Thyroid gland (tissue), 4 donors: ENCODE measurements around the gene C5orf58. TPM values are rescaled to one million over a fixed set of nuclear protein-coding genes. Genes with fewer than 3 reads are reported as not detected.

ENCODE experiments used
- DNase-seq, 2 donors: peaks; one replicate each; pipeline ENCODE4 v3.0.0-alpha.2; 2019
- H3K27ac ChIP-seq, 3 donors: fragments of 200-600 bp; sonication (generic); 1 replicate in 2 of 3; 2 replicates in 1 of 3; pipeline ENCODE4 v1.5.1; 2016 to 2019; ENCODE audit warnings: mild to moderate bottlenecking in 1 of 3, moderate library complexity in 1 of 3
- H3K27me3 ChIP-seq: fragments of 200-600 bp; sonication (generic); one replicate; pipeline ENCODE4 v1.5.1; 2019
- H3K36me3 ChIP-seq, 2 donors: fragments of 200-600 bp; sonication (generic); one replicate each; pipeline ENCODE4 v1.5.1; 2016 to 2019
- H3K4me1 ChIP-seq, 2 donors: fragments of 200-600 bp; sonication (generic); one replicate each; pipeline ENCODE4 v1.5.1; 2017 to 2019
- H3K4me3 ChIP-seq, 3 donors: fragments of 200-600 bp; sonication (generic); replicated peaks in 1 of 3; 1 replicate in 2 of 3; 2 replicates in 1 of 3; pipeline ENCODE4 v1.5.1; 2016; ENCODE audit warnings: mild to moderate bottlenecking in 1 of 3
- H3K9me3 ChIP-seq: fragments of 200-600 bp; sonication (generic); one replicate; pipeline ENCODE4 v1.5.1; 2017
- POLR2A ChIP-seq, 2 donors: fragments of 450-650 bp; IDR thresholded peaks; one replicate each; pipeline ENCODE4 v1.6.1; 2017; ENCODE audit warnings: antibody characterized with exemption in 2 of 2, mild to moderate bottlenecking in 2 of 2, moderate library complexity in 1 of 2
- WGBS, 2 donors: methylation state at CpG; one replicate each; pipeline ENCODE4 v1.1.5; 2017; 5-methylcytosine and 5-hydroxymethylcytosine counted together
- intact Hi-C: fragments of 100-400 bp; cut with DNase I; formaldehyde crosslinking; loops from one replicate; pipeline ENCODE4 v1.15.1; 2023
- total RNA-seq, 4 donors: library from RNA; depleted of rRNA; stranded (reverse); fragments of >200 nt; gene quantifications; one replicate each; pipeline ENCODE4 v1.2.3, GENCODE V29; 2016
- TF ChIP-seq, protein P1 (sequence below), 6 experiments: fragments of 200-600 bp in 3 of 6; fragments of 450-650 bp in 3 of 6; sonication (generic) in 3 of 6; IDR thresholded peaks; one replicate each; pipeline ENCODE4 v1.5.1; 2016 to 2019; ENCODE audit warnings: antibody characterized with exemption in 6 of 6, mild to moderate bottlenecking in 2 of 6, inconsistent platforms in 1 of 6, moderate library complexity in 1 of 6

Gene C5orf58
- total RNA-seq, 4 donors from 2014 or later, result not detected

DNA sequence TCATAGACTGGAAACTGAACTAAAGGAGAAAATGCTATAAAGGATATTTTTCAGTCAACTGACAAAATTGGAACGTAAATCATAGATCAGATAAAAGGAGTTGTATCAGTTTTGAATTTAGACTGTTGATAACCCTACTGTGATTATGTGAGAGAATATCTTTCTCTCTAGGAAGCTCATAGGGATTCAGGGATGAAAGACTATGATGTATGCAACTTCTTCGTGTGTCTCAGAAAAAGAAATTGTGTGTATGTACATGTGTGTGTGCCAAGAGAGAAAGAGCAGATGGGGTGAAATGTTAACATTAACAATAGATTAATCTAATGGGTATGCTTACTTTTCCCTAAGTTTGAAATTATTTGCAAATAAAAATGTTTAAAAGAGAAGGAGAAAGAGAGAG, 30.7 kb upstream of the C5orf58 start:
- intact Hi-C loops, result no loop called here
- Histone ChIP-seq H3K9me3 (no peaks in the 10 kb centered on the region), H3K4me3 (no peak overlapping the region), H3K27ac (no peak overlapping the region), H3K36me3 (no peaks in the 10 kb centered on the region), H3K27me3 (no peaks in the 10 kb centered on the region), H3K4me1 (no peaks in the 10 kb centered on the region)
- DNase-seq, result no peak
- TF ChIP-seq, protein P1, sequence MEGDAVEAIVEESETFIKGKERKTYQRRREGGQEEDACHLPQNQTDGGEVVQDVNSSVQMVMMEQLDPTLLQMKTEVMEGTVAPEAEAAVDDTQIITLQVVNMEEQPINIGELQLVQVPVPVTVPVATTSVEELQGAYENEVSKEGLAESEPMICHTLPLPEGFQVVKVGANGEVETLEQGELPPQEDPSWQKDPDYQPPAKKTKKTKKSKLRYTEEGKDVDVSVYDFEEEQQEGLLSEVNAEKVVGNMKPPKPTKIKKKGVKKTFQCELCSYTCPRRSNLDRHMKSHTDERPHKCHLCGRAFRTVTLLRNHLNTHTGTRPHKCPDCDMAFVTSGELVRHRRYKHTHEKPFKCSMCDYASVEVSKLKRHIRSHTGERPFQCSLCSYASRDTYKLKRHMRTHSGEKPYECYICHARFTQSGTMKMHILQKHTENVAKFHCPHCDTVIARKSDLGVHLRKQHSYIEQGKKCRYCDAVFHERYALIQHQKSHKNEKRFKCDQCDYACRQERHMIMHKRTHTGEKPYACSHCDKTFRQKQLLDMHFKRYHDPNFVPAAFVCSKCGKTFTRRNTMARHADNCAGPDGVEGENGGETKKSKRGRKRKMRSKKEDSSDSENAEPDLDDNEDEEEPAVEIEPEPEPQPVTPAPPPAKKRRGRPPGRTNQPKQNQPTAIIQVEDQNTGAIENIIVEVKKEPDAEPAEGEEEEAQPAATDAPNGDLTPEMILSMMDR (IDR thresholded peaks at IDR 0.05), result no peak
- TF ChIP-seq POLR2A (IDR thresholded peaks at IDR 0.05), result no peak
- WGBS, 2 donors, result 63 to 73% methylated on average over 2 of the region's 2 CpGs

DNA sequence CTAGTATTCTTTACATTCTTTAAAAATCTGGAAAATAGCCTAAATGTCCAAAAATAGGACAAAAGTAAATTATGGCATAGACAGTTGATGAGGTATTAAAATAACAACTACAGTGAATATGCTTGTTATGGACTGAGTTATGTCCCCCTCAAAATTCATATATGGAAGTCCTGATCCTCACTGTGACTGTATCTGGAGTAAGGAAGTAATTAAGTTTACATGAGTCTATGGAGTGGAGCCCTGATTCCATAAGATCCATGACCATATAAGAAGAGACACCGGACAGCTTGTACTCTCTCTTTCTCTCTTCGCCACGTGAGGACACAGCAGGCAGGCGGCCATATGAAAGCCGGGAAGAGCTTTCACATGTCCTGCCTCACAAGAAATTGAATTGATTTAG, 28.6 kb upstream of the C5orf58 start:
- Histone ChIP-seq H3K4me3 (no peak overlapping the region), H3K4me1 (no peaks in the 10 kb centered on the region), H3K9me3 (no peaks in the 10 kb centered on the region), H3K27ac (no peak overlapping the region), H3K36me3 (no peaks in the 10 kb centered on the region), H3K27me3 (no peaks in the 10 kb centered on the region)
- no peak for DNase-seq
- intact Hi-C loops, result no loop called here
- TF ChIP-seq POLR2A (IDR thresholded peaks at IDR 0.05), result no peak
- TF ChIP-seq, protein P1 (IDR thresholded peaks at IDR 0.05), result no peak
- 86 to 88% methylated on average over 5 of the region's 5 CpGs for WGBS, 2 donors

DNA sequence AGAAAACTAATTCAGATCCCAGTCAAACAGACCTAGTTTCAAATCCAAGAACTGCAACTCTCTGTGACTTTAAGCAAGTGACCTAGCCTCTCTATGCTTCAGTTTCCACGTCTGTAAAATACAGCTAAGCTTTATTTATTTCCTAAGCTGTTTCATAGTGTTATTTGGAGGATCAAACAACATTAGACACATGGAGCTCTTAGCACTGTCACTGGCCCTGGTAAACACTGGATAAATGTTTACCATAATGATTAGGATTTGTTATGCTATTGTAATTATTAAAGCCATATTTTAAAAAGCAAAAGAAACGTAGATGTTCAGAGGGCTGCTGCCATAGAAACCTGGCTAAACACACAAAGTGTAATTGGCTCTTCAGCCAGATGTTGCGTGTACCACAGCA, 26.6 kb upstream of the C5orf58 start:
- H3K4me1 ChIP-seq, result no peaks in the 10 kb centered on the region
- WGBS, 2 donors, result 56 to 60% methylated on average over 3 of the region's 3 CpGs
- H3K9me3 ChIP-seq, result no peaks in the 10 kb centered on the region
- no peak for DNase-seq
- no peak overlapping the region for H3K27ac ChIP-seq
- no peaks in the 10 kb centered on the region for H3K27me3 ChIP-seq
- intact Hi-C loops, result no loop called here
- no peak for TF ChIP-seq POLR2A (IDR thresholded peaks at IDR 0.05)
- TF ChIP-seq, protein P1 (IDR thresholded peaks at IDR 0.05), result no peak
- H3K4me3 ChIP-seq, result no peak overlapping the region
- H3K36me3 ChIP-seq, result no peaks in the 10 kb centered on the region

DNA sequence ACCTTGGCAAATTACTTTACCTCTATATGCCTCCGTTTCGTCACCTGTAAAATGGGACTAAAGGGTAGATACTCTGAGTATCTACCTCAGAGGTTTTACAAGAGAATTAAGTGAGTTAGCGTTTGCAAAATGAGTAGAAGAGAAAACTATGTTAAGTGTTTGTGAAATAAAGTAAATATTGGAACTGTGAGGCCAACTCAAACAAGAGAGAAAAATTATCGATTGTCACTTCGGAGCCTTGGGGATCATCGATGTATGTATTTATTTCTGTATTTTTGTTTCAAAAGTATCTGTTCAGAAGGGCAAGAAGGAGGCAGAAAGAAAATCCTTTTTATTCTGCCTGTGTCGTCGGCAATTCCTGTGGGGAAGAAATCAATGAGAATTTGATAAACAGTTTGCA, 25.8 kb upstream of the C5orf58 start:
- no peaks in the 10 kb centered on the region for H3K9me3 ChIP-seq
- no peak for DNase-seq
- intact Hi-C loops, result no loop called here
- no peaks in the 10 kb centered on the region for H3K36me3 ChIP-seq
- no peak overlapping the region for H3K27ac ChIP-seq
- no peak overlapping the region for H3K4me3 ChIP-seq
- WGBS, 2 donors, result 92 to 94% methylated on average over 8 of the region's 8 CpGs
- no peaks in the 10 kb centered on the region for H3K4me1 ChIP-seq
- TF ChIP-seq POLR2A (IDR thresholded peaks at IDR 0.05), result no peak
- TF ChIP-seq, protein P1 (IDR thresholded peaks at IDR 0.05), result no peak
- H3K27me3 ChIP-seq, result no peaks in the 10 kb centered on the region

DNA sequence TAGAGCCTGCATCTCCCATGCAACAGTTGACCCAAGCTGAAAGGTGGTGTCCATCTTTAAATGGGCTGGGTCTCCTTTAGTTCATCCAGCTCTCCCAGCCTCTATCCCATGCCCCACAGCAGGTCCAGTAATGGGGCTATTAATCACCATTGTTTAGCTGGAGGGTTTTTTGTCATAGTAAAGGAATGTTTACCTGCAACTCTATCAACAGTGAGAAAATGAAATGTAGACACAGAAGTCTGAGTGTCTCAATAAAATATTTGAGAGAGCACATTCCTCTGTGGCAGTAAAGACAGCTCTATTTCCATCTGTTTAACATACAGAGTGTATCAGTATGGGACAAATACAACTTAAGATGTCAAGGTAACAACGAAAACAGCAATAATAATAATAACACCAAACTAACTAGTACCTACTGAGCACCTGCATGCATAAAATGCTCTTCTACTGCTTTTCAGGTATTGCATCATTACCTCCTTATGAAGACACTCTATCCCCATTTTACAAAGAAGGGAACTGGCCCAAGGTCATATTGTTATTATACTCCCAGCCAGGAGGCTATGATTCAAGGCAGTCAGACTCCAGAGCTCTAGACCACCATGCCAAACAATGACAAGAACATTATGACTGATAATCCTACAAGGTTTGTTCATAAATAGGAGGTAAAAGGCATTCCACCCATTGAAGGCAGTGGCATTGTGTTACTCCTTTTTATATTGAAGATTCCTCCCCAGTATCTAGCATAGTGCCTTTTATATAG, 21.0 kb upstream of the C5orf58 start:
- H3K4me1 ChIP-seq, result no peaks in the 10 kb centered on the region
- TF ChIP-seq POLR2A (IDR thresholded peaks at IDR 0.05), result no peak
- TF ChIP-seq, protein P1 (IDR thresholded peaks at IDR 0.05), result no peak
- H3K36me3 ChIP-seq, result no peaks in the 10 kb centered on the region
- no peaks in the 10 kb centered on the region for H3K27me3 ChIP-seq
- DNase-seq, result no peak
- 81 to 85% methylated on average over 1 of the region's 1 CpG for WGBS, 2 donors
- H3K4me3 ChIP-seq, result no peak overlapping the region
- intact Hi-C loops, result no loop called here
- no peak overlapping the region for H3K27ac ChIP-seq
- H3K9me3 ChIP-seq, result no peaks in the 10 kb centered on the region
